GM18508 (cell line): Measurements from ENCODE around the gene NDUFS8.

Experiments used
- ATAC-seq: cut with Tn5 transposase; IDR thresholded peaks from one replicate; pipeline ENCODE4 v1.9.1; 2021; ENCODE audit warnings: moderate number of reproducible peaks; ENCODE audit not compliant: insufficient read depth, unreplicated experiment

NDUFS8 gene

DNA sequence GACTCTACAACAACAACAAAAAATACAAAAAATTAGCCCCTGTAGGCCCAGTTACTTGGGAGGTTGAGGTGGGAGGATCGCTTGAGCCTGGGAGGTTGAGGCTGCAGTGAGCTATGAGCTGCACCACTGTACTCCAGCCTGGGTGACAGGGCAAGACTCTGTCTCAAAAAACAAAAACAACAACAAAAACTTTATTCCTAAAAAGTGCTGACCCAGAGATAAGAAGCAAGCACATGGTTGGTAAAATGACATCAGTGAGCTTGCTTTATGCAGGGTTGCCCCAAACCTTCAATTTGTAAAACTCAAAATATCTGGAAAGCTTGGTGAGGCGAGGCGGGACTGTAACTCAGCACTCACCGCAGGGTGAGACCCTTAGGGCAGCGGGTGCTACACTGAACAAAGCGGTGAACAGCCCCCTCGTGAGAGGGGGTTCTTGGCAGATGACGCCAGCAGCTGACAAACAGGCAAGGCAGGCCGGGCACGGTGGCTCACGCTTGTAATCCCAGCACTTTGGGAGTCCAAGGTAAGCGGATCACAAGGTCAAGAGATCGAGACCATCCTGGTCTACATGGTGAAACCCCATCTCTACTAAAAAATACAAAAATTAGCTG is 4.9 kb downstream of the NDUFS8 start:
- no peak for ATAC-seq

- no peak for ATAC-seq
Observed at GRCh38 chr11:68036141-68036716, 5.7 kb downstream of the NDUFS8 start.

DNA sequence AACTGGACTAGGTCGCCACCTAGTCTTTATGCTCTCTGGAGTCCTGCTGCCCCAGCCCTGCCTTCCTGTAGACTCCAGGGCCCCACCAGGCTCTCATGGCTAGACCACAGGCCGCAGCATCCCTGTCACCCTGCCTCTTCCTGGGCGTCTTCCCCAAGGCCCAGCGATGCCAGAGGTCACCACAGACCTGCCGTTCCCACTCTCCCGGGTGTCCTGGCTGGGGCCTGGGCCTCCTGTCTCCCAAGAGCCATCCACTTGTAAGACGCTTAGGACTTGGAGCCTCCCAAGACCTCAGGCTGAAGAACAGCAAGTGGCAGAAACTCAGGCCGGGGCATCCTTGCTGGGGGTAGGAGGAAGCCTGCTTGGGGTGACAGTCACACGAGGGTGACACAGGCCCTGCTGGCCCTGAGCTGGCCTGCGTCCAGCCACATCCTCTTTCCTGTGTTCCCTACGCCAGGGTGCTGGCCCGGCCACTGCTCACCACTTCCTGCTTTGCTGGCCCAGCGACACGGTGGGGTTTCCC is 6.3 kb downstream of the NDUFS8 start:
- no peak for ATAC-seq

GRCh38 chr11:68037411-68038225 is 7.1 kb downstream of the NDUFS8 start:
- ATAC-seq = no peak

DNA sequence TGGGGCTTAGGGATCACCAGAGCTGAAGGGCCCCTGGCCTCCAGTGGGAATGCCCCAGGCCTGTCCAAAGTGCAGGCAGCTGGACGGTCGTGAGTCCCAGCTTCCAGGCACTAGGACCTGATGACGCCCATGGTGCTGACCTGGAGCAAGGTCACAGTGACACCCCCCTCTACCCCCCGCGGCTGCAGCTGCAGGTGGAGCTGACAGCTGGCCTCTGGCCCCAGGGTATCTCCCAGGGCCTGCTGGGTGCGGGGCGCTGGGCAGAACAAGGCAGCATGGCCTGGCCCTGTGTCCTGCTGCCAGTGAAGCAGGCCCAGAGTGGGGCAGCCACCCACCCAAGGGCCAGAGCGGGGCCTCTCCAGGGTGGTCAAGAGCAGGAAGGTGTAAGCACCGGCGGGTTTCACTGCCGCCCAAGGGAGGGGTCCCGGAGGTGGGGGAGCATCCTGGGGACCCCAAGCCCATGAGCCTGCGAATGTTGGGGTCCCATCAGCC is 7.8 kb downstream of the NDUFS8 start:
- no peak for ATAC-seq

DNA sequence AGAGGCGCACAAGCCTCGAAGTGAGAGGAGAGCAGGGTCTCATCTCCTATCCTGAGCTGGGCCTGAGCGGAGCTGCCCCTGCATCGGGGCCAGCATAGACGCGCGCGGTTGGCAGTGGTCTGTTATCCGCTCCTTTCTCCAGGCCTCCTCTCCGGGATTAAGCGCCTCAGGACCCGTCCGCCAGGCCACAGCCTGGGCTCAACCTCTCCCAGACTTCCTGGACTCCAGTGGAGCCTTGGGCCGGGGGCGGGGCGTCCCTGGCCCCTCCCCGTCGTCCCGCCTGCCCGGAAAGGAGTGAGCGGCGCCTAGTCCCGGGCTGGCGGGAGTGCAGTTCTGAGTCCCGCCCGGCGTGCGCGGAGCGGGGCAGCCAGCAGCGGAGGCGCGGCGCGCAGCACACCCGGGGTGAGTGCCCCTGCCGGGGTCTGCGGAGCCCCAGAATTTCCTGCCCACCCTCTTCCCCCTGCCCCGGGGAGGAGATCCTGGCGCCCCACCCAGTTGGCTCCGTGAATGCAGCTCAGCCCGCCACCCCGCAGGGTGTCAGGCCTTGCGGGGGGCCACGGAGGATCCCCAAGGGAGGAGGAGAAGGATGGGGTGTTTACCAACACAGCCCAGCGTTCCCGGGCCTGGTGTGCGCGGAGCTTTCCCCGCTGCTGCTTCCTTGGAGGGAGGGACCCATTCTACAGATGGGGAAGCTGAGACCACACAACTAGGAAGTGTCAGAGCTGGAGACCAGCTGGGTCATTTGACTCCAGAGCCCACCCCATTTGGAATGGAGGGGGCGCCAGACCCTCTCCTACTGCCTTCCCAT is 8.4 kb downstream of the NDUFS8 start, which contains the start of gene TCIRG1:
Gene TCIRG1, plus strand, starts transcription at position 308 of the 808 bp plus-strand sequence. CDS start 2,247 bp downstream, outside the sequence.
- no peak for ATAC-seq

DNA sequence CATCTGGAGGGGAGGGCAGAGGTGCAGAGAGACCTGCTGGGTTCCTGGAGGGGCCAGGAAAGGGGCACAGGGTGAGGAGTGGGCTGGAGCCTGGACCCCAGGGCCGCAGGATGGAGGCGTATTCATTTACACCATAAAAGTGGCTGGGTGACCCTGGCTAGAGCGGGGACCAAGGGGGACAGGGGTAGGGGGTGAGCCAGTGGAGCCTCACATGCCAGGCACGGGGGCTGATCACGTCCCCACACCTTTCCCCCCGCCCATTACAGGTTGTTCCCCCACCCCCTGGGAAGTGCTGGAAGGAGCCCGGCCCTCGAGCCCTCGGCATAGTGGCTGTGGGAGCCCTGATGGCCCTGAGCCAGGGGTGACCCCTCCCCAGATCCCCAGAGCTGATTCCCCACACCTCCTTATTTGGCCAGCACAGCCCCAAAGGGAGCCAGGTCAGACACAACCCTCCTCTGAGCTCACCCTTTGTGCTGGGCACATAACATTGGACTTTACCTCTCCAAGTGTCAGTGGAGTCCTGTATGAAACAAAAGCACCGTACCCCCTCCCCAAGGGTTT is 9.1 kb downstream of the NDUFS8 start:
- no peak for ATAC-seq

DNA sequence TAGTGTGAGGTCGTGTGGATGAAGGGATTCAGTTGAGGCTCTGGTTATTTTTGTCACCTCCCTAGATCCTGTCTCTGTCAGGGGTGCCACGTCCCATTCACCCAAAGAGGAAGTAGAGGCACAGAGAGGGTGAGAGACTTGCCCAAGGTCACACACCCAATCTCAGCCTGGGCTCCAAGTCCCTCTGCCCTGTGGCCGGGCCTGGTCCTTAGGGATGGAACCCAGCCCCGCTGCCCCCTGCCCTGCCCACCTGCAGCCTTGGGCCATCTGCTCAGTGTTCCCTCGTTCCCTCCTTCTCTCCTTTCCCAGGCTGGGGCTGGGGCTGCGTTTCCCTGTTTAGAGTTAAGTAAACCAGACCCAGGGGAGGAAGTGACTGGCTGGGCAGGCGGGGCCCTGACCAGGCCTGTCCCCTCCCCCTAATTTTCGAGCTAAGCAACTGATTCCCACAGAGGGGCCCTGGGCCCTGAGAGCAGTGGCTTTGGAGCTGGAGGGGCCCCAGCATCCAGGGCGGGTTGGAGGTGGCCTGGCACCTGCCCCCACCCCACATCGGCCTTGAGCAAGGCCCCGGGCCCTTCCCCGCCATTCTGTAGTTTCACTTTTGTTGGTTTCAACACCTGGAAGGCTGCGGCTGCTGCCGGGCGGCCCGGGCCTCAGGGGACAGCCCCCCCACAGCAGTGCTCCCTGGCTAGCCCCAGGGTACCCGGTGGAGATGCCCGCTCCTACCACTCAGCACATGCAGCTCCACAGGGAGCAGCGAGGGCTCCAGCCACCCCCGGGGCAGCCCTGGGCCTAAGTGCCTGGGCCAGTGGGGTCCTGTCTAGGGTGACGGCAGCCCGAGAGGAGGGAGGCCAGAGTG is 9.8 kb downstream of the NDUFS8 start:
- no peak for ATAC-seq

DNA sequence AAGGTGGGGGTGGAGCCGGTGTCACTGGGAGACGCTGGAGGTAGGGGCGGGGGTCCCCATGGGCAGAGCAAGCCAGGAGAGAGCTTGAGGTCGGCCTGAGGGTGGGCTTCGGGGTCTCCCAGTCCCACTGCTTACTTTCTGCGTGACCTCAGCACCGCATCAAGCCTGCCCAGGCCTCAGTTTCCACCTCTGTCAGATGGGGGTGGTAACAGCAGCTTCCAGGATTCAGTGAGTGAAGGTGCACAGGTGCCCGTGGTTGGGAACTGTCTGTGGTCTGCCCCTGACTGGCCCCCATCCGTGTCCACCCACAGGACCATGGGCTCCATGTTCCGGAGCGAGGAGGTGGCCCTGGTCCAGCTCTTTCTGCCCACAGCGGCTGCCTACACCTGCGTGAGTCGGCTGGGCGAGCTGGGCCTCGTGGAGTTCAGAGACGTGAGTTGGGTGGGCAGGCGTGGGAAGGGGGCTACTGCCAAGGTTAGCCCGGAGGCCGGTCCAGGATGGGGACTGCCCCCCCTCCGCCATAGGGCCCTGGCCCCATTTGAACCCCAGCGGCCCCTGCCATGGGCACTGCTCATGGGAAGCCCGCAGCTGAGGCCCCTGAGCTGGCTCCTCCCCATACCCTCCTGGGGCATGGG is 10.6 kb downstream of the NDUFS8 start:
- ATAC-seq = no peak

DNA sequence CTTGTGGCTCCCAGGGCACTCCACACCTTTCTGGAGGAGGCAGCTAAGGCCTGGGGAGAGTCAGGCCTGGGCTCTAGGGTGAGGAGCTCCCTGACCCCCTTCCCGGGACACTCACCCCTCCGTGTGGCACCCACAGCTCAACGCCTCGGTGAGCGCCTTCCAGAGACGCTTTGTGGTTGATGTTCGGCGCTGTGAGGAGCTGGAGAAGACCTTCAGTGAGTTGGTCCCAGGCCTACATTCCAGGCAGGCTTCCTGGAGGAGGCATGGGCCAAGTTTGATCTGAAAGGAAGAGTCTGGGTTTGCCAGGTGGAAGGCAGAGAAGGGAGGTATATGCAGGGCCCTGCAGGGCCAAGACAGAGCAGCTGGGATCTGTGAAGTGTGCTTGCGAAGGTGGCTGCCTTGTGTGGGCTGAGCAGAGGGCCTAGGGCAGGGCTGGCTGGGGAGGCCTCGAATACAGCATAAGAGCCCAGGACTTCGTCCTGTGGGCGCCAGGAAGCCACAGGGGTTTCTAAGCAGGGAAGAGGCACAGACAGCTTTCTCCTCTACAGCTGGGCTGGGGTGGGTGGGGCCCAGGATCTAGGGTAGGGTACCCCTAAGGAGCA is 11.2 kb downstream of the NDUFS8 start:
- ATAC-seq = no peak

- no peak for ATAC-seq
Observed at GRCh38 chr11:68042219-68043028, 11.9 kb downstream of the NDUFS8 start.

DNA sequence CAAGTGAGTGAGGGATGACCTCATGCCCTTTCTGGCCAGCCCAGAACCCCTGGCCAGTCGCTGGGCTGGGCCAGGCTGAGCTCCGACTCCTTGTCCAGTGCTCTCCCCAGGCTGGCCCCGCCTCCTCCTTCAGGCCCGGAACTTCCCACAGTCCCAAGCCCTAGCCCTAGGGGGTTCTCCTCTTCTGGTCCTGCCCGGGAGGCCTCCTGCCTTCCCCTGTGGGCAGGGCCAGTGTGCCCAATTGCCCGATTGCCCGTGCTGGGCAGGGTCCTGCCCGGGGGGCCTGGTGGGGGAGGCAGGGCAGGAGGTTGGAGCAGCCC is 12.5 kb downstream of the NDUFS8 start:
- ATAC-seq = no peak

GRCh38 chr11:68043349-68044144 is 13.1 kb downstream of the NDUFS8 start:
- ATAC-seq = no peak

- no peak for ATAC-seq
Observed at GRCh38 chr11:68044145-68044813, 13.8 kb downstream of the NDUFS8 start.

GRCh38 chr11:68044898-68045351 is 14.4 kb downstream of the NDUFS8 start:
- no peak for ATAC-seq
